Measurements from ENCODE around the gene ADAM17.
"Not testable (repeated sequence)": the region's sequence is repeated elsewhere in the genome, so short reads cannot be mapped to it uniquely, and the experiment has no call there.

ADAM17 gene

GRCh38 chr2:9555297-9556120, at the start of gene ADAM17:
Gene ADAM17 (minus strand): TSS chr2:9555830. CDS start chr2:9555605, 225 bp downstream.
- peak within 1 kb of the TSS; percentile 93 for H3K27ac ChIP-seq
- TF ChIP-seq ZFX (IDR thresholded peaks at IDR 0.05; ENCODE audit: borderline replicate concordance) (no peak), CTCF (IDR thresholded peaks at IDR 0.05) (peak; percentile 68)

- no peak for TF ChIP-seq ZFX (IDR thresholded peaks at IDR 0.05; ENCODE audit: borderline replicate concordance)
- no peak for TF ChIP-seq CTCF (IDR thresholded peaks at IDR 0.05)
- no peak overlapping the region for H3K27ac ChIP-seq
These were observed 46.8 kb upstream of the ADAM17 start for GRCh38 chr2:9602412-9602811.

- H3K27ac ChIP-seq = no peak overlapping the region
- TF ChIP-seq ZFX (IDR thresholded peaks at IDR 0.05; ENCODE audit: borderline replicate concordance) = no peak
- TF ChIP-seq CTCF (IDR thresholded peaks at IDR 0.05) = no peak
These were observed 45.8 kb upstream of the ADAM17 start for GRCh38 chr2:9601397-9601796.

- no peak overlapping the region for H3K27ac ChIP-seq
- TF ChIP-seq ZFX (IDR thresholded peaks at IDR 0.05; ENCODE audit: borderline replicate concordance) (no peak), CTCF (IDR thresholded peaks at IDR 0.05) (no peak)
These were observed 43.8 kb upstream of the ADAM17 start for GRCh38 chr2:9599430-9599829.

GRCh38 chr2:9596621-9597311, 41.1 kb upstream of the ADAM17 start:
- no peak overlapping the region for H3K27ac ChIP-seq
- TF ChIP-seq ZFX (IDR thresholded peaks at IDR 0.05; ENCODE audit: borderline replicate concordance) = no peak
- no peak for TF ChIP-seq CTCF (IDR thresholded peaks at IDR 0.05)

GRCh38 chr2:9595746-9596145, 40.1 kb upstream of the ADAM17 start:
- no peak overlapping the region for H3K27ac ChIP-seq

GRCh38 chr2:9595256-9595655, 39.6 kb upstream of the ADAM17 start:
- not testable (repeated sequence) for H3K27ac ChIP-seq

More at GRCh38 chr2:9595746-9596145, 40.1 kb upstream of the ADAM17 start:
- TF ChIP-seq ZFX (IDR thresholded peaks at IDR 0.05; ENCODE audit: borderline replicate concordance) (no peak), CTCF (IDR thresholded peaks at IDR 0.05) (no peak)
